GM21367 (cell line): ENCODE measurements around the gene FBXW9.
"Not testable (repeated sequence)": the region's sequence is repeated elsewhere in the genome, so short reads cannot be mapped to it uniquely, and the experiment has no call there.

Experiments
- ATAC-seq: cut with Tn5 transposase; IDR thresholded peaks from one replicate; pipeline ENCODE4 v1.9.1; 2021; ENCODE audit not compliant: unreplicated experiment

The FBXW9 gene

DNA sequence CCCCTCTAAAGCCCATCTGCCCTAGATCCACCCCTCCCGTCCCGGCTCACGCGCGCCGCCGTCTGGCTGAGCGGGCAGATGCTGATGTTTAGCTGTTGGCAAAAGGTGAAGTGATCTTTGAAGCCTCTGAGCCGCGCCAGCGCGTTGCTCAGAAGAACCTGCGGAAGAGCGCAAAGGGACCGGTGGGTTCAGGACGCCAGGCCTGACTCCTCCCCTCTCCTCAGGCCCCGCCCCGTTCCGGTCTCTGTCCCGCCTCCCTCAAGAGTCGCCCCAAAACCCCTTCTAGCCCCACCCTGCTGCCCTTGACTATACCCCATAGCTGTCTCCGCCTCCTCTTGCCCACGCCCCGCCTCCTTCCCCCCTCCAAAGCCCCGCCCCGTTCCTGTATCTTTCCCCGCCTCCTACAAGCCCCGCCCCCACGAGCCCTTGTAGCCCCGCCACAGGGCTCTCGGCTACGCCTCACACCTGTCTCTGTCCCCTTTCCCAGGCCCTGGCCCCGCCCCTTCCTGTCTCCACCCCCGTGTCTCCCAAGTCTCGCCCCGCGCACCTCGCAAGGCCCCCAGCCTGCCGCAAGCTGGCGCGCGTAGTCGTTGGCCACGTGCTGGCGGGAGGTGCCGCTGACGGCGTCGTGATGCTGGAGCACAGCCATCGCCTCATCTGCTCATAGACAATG, 39.4 kb downstream of the FBXW9 start:
- no peak for ATAC-seq

DNA sequence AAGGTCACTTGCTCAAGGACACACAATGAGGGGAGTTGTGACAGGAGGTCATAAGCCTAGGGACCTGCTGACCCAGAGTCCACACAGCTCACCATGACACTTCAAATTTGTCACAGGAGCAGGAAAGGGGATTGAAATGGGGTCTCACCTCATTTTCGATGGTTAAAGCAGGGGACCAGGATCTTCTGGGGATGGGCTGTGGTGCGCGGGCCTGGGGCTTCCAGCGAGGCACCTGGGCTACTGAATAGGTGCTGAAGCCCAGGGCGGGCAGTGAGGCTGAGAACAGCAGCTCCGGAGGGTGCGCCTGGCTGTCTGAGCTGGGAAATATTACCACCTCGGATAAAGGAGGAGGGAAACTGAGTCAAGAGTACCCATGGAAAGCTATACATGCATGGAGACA, 40.9 kb downstream of the FBXW9 start:
- no peak for ATAC-seq

- no peak for ATAC-seq
Measured at GRCh38 chr19:12652219-12652618, 44.2 kb downstream of the FBXW9 start.

DNA sequence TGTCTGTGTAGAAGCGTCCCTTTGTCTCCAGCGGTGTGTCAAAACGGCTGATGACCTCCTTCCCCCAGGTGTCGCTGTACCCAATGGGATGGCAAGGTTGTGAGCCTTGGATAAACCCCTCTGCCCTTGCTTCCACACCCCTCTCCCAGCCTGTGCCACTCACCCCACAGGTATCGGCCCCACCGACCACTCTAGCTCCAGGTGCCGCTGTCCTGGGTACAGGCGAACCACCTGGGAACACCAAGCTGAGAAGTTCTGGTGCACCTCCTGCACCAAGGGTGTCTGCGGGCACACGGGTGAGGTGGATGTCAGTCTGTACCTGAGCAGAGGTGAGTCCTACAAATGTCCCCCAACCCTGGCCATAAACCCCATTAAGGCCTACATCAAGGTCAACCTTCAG, 46.5 kb downstream of the FBXW9 start:
- no peak for ATAC-seq

DNA sequence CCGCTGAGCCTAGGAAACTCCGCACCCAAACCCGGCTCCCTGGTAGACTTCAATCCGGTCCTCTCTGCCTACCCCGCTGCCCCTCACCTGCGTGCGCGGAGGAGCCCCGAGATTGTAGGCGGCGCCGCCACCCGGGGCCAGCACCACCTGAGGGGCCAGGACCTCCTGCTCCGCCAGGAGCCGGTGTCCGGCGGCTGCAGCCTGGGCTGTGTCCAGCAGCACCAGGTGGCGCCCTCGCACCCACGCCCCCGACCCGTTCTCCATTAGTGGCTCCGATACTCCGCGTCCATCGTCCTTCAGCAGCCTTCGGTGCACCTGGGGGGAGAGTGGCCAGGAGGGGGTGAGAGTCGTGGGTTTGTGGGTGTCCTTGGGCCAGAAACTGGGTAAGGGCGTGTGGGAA, 48.3 kb downstream of the FBXW9 start:
- ATAC-seq: no peak

DNA sequence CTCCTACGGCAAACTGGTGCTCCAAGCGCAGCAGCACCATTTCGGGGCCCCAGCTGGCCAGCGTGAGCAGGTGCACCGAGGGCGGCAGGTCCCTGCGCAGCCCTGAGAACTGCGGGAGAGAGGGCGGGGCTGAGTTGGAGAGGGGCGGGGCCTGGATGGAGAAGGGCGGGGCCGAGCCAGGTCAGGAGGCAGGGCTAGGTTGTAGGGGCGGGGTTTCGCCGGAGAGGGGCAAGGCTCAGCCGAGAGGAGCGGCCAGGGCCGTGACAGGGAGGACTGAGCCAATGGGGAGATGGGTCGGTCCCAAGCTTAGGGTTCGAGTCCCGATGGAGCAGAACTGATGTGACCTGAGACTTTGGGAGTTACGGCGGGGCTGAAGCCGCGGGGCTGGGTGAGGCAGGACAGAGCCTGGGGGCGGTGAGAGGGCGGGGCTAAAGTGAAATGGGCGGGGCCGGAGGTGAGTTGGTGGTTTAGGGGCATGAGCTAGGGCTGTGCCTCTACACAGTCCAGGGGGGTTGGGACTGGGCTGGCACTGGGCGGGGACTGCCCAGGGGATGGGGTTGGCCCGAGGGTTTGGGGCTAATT, 48.9 kb downstream of the FBXW9 start:
- ATAC-seq: no peak

DNA sequence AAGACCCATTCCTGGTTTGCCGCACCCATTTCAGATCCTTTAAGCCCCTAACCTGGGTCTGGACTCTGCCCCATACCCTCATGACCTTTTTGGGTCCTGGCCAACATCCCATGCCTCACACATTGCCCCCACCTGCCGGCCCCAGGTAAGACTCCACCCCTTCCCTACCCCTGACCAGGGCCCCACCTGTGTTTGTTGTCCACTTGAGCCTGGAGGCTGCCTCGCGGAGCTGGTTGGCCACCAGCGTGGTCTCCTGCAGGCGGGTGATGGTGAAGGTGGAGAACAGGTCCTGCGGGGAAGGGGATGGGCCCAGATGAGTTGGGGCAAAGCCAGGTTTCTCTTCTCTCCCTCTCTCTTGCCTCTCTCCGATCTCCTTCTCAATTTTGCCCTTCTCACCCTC, 49.4 kb downstream of the FBXW9 start:
- no peak for ATAC-seq

DNA sequence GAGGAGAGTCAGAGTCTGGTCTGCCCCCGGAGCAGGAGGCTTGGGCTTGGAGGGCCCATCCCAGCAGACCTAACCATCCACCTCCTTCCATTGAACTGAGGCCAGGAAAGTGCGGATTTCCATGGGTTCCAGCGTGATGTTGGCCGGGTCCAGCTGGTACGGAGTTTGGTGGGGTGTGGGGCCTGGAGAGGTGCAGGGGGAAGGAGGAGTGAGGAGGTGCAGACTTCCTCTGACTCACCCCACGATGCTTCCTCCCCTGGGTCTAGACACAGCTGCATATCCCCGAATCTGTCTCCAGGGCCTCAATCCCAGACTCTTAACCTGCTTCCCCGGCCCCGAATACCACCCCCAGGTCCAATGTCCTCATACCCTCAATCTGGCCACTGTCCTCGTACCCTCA, 49.9 kb downstream of the FBXW9 start:
- no peak for ATAC-seq

DNA sequence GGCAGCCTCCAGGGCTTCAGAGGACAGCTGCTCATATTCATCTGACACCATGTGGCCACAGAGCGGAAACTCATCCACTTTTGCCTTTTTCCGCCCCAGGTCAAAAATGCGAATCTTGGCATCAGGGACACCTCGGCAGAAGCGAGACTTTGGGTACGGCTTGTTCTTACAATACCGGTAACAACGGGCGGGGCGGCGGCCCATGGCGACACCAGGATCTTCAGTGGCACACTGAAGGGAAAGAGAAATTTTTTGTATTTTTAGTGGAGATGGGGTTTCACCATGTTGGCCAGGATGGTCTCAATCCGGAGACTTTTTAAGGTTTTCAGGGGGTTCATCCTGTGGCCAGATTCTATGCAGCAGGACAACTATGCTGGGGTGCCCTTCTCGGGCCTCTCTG, 52.7 kb downstream of the FBXW9 start:
- ATAC-seq: not testable (repeated sequence)

DNA sequence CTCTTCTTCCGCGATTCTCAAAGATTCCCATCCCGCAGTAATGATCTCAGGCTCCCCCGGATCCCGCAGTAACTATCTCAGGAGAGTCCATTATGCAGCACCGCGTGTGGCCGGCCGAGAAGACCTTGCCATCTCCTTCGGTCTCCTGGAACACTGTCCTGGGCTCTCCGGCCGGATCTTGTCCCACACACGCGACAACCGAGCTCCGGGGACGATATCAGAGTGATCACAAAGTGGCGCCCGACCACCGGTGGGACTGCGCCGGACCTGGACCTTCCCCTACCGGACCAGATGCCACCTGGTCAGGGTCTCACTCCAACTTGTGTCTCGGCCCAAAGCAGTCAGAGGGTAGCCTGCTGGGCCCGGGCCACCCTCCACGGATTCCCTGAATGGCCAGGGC, 53.9 kb downstream of the FBXW9 start:
- ATAC-seq: no peak

DNA sequence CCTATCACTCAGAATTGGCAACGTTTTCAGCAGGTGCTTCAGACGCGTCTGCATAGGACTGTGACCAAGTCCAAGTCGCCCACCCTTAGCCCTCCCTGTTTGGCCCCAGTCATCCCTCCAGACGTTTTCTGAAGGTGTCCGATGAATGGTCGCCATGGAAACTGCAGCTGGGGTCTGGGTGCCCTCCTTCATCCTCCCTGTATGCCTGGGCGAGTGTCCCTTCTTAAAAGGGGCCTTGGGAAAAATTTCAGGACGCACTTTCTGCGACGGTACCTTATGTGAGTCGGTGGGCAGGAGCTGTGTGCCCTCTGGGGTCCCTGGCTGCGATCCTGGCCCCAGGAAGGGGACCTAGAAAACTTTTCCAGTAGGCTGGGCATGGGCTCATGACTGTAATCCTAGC, 55.0 kb downstream of the FBXW9 start:
- no peak for ATAC-seq

DNA sequence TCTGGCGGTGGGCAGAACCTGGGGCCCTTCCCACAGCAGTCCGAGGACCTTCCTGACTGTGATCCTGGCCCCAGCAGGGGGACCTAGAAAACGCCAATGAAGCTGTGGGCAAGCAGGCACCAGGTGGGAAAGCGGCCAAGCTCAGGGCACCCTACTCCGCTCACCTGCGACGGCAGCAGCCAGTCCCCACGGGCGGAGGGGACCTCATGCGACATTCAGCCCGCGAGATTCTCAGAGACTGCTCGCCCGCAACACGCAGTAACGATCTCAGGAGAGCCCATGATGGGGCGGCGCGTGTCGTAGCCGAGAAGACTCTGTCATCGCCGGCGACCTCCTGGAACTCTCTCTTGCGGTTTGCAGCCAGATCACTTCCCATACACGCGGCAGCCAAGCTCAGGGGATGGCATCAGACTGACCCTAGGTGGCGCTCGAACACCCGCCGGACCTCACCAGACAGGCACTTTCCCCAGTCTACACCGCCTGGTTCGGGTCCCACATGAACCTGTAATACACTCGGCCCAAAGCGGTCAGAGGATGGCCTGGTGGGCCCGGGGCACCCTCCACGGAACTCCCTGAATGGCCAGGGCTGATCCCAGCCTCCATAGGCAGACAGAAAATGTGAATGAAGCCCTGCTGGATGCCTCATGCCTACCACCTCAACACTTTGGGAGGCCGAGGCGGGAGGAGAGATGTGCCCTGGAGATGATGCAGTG, 56.4 kb downstream of the FBXW9 start:
- no peak for ATAC-seq
